IgD-negative memory B cell (primary cell): ENCODE data around the gene TBC1D4. TPM values are rescaled to one million over a fixed set of nuclear protein-coding genes. Genes with fewer than 3 reads are reported as not detected.
A peak's percentile ranks its signal among the peaks of the same experiment; 100 is the strongest.
"Not testable (repeated sequence)": the region's sequence is repeated elsewhere in the genome, so short reads cannot be mapped to it uniquely, and the experiment has no call there.

Experiments used
- H3K27ac Mint-ChIP-seq, 3 donors: one replicate each; pipeline ENCODE4 v1.8.0; 2020 to 2022; ENCODE audit warnings: mild to moderate bottlenecking in 3 of 3, mixed read lengths in 3 of 3, moderate library complexity in 1 of 3
- H3K27me3 Mint-ChIP-seq: one replicate; pipeline ENCODE4 v1.8.0; 2021; ENCODE audit warnings: mixed read lengths
- H3K36me3 Mint-ChIP-seq: one replicate; pipeline ENCODE4 v1.8.0; 2020; ENCODE audit warnings: mild to moderate bottlenecking, mixed read lengths
- H3K4me1 Mint-ChIP-seq, 3 donors: one replicate each; pipeline ENCODE4 v1.8.0; 2020 to 2022; ENCODE audit warnings: mixed read lengths in 3 of 3, mild to moderate bottlenecking in 1 of 3
- H3K4me3 Mint-ChIP-seq, 4 donors: one replicate each; pipeline ENCODE4 v1.8.0; 2020 to 2022; ENCODE audit warnings: mild to moderate bottlenecking in 4 of 4, mixed read lengths in 4 of 4, moderate library complexity in 3 of 4
- H3K9me3 Mint-ChIP-seq, 3 donors: one replicate each; pipeline ENCODE4 v1.8.0; 2020 to 2021; ENCODE audit warnings: mixed read lengths in 3 of 3, mild to moderate bottlenecking in 1 of 3
- polyA plus RNA-seq: library from polyadenylated mRNA; unstranded; fragments of 300-500 nt; fragmentation: Illumina TruSeq; gene quantifications from one replicate; pipeline ENCODE4 v1.2.3, GENCODE V29; 2021

Gene TBC1D4
- polyA plus RNA-seq, 1 donor from 2014 or later, result 1.6 TPM

DNA sequence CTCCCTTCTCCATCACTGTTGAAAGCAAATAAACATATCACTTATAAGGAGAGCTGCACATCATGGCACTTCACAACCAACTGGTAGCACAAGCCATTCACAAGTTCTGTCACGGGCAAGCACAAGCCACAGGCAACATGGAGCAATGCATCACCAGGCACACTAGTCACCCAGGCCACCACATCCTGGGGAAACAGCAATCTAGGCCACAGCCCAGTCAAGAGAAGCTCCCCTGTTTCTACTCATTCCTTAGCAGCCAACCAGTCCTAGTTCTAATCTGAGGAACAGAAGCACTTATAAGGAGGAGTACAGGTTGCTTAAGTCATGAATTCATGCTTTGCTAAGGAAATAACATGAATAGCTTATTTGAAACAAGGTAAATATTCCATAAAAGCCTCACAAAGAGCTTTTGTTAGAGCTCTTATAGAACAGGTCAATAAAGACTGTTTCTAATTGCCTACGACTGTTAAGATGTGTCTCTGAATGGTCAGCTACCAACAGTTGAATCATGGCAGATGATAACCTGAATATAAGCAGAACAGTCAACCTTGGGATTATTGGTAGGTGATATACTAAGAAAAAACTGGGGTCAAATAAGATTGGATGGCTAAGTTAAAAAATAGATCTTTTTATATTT, 169.0 kb downstream of the TBC1D4 start:
- Mint-ChIP-seq H3K27me3 (no peaks in the 10 kb centered on the region), H3K4me1 (peaks cover 0 to 9% (median 0%) of the 10 kb centered on the region in 3 donors), H3K4me3 (no peak overlapping the region), H3K27ac (peak overlapping the region in 1 of 3 donors; percentile 3), H3K9me3 (no peaks in the 10 kb centered on the region), H3K36me3 (no peaks in the 10 kb centered on the region)

DNA sequence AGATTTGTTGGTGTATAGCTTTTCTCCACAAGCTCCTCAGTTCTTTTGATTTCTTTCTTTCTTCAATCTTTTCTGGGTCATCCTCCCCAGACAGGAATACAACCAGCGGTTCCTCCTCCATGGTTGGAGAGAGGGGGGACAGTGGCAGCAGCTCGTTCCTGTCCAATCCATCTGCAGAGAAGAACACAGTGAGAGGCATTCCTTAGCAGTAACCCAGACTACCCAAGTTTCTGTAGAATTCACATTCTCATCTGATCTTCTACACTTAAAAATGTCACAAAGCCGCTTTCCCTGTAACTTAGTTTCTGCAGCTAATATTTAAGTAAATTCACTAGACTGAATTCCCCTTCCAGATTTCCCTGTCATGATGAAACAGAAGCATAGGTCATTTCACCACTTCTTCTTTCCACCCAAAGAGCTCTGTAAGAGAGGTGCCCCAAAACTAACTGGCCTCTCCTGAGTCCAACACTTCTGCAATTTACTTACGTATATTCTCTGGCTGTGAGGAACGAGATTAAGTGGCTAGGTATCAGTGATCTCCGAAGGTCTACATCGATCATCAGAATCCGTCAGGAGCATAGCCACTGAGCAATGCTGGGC, 171.9 kb downstream of the TBC1D4 start:
- Mint-ChIP-seq H3K36me3 (no peaks in the 10 kb centered on the region), H3K27ac (no peak overlapping the region), H3K4me3 (peak overlapping the region in 1 of 4 donors; percentile 77)

DNA sequence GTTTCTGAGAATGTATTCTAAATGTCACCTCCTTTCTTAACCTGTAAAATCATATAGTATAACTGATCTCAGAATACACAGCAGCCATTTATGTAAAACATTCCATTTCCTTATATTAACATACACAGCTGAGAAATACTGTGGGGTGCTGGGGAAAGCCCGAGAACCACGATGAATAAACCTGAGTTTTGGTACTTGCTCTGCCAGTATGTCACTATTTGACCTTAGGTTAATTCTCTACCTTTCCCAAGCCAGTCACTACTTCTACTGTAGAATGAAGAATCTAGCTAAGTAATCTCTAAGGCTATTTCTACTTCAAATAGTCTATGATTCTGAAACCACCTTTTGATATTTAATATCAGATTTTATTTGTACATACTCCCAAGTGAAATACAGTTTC, 173.7 kb downstream of the TBC1D4 start:
- Mint-ChIP-seq H3K4me3 (no peak overlapping the region), H3K27ac (no peak overlapping the region), H3K4me1 (peaks cover 6 to 13% (median 9%) of the 10 kb centered on the region in 3 donors), H3K27me3 (no peaks in the 10 kb centered on the region), H3K9me3 (peaks cover 0 to 8% (median 5%) of the 10 kb centered on the region in 3 donors), H3K36me3 (no peaks in the 10 kb centered on the region)

More for the DNA sequence above, 171.9 kb downstream of the TBC1D4 start:
- Mint-ChIP-seq H3K27me3 (no peaks in the 10 kb centered on the region), H3K4me1 (peaks cover 6 to 14% (median 9%) of the 10 kb centered on the region in 3 donors), H3K9me3 (peaks cover 0 to 1% (median under 1%) of the 10 kb centered on the region in 3 donors)

DNA sequence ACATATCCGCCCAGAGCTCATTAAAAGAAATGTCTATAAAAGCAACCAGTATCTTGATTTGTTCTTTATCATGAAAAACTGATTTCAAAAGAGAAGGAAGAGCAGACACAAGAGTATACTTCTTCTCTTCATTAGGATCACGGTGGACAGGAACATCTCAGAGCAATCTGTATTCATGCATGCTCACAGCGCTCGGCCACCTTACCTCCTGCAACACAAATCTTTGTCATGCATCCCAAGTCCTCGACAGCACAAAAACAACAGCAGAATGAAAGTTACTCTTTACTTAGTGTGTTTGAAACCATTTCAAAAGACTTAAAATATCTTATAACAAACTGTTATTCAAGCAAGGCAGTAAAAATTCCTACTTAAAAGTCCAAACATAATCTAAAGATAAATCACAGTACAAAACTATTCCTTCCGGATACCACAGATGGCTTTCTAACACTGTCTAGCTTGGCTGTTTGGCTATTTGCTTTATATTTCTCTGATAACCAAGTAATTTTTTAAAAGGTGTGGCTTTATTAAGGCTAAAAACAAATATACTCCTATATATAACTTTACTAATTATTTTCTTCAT, 174.5 kb downstream of the TBC1D4 start:
- H3K9me3 Mint-ChIP-seq, result peaks cover 0 to 8% (median 5%) of the 10 kb centered on the region in 3 donors
- H3K4me1 Mint-ChIP-seq, result peaks cover 6 to 12% (median 9%) of the 10 kb centered on the region in 3 donors
- no peak overlapping the region for H3K27ac Mint-ChIP-seq
- H3K36me3 Mint-ChIP-seq, result peaks cover under 1% of the 10 kb centered on the region
- H3K4me3 Mint-ChIP-seq, result no peak overlapping the region
- no peaks in the 10 kb centered on the region for H3K27me3 Mint-ChIP-seq

DNA sequence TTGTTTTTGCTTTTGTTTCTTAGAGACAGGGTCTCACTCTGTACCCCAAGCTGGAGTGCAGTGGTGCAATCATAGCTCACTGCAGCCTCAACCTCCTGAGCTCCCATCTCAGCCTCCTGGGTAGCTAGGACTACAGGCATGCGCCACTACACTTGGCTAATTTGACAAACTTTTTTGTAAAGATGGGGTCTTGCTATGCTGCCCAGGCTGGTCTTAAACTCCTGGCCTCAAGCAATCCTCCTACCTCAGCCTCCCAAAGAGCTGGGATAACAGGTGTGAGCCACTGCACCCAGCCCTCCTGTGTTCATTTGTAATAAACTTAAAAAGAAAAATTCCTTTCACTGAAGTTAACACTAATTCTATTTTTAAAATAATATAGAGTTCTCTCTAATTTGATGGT, 175.0 kb downstream of the TBC1D4 start:
- H3K4me1 Mint-ChIP-seq, result peaks cover 6 to 12% (median 9%) of the 10 kb centered on the region in 3 donors
- not testable (repeated sequence) for H3K4me3 Mint-ChIP-seq, H3K36me3 Mint-ChIP-seq, H3K9me3 Mint-ChIP-seq, H3K27ac Mint-ChIP-seq, H3K27me3 Mint-ChIP-seq

DNA sequence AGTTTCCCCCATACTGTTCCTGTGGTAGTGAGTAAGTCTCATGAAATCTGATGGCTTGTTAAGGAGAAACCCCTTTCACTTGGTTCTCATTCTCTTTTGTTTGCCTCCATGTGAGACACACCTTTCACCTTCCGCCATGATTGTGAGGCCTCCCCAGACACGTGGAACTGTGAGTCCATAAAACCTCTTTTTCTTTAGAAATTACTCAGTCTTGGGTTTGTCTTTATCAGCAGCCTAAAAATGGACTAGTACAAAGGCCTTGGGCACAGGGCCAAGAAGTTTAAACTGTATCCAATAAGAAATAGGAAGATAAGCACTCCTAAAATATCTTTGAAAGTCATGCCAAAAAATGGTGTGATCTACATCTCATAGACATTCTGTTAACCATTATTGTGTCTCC, 176.9 kb downstream of the TBC1D4 start:
- Mint-ChIP-seq H3K9me3 (peaks cover 0 to 8% (median 5%) of the 10 kb centered on the region in 3 donors), H3K36me3 (peaks cover 2% of the 10 kb centered on the region), H3K4me1 (peaks cover 9 to 15% (median 13%) of the 10 kb centered on the region in 3 donors), H3K4me3 (no peak overlapping the region), H3K27me3 (peaks cover under 1% of the 10 kb centered on the region), H3K27ac (no peak overlapping the region)

DNA sequence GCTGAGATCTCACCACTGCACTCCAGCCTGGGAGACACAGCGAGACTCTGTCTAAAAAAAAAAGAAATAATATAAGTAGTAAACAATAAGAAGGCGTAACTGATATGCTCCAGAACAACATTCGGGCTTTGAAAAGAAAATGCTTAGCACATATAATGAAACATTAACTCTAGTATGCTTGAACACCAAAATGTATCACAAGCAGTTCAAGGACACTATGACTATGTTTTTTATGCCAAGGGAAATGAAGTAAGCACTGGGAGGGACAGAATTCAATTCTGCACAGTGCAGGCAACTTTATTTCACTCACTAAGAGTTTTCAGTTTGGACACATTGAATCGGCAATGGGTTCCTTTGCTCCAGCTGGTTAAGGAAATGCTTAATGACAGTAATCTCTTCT, 178.7 kb downstream of the TBC1D4 start:
- Mint-ChIP-seq H3K27ac (no peak overlapping the region), H3K36me3 (peaks cover 2% of the 10 kb centered on the region), H3K4me3 (no peak overlapping the region), H3K9me3 (peaks cover 0 to 8% (median 5%) of the 10 kb centered on the region in 3 donors), H3K4me1 (peaks cover 13 to 21% (median 15%) of the 10 kb centered on the region in 3 donors), H3K27me3 (peaks cover 1% of the 10 kb centered on the region)

DNA sequence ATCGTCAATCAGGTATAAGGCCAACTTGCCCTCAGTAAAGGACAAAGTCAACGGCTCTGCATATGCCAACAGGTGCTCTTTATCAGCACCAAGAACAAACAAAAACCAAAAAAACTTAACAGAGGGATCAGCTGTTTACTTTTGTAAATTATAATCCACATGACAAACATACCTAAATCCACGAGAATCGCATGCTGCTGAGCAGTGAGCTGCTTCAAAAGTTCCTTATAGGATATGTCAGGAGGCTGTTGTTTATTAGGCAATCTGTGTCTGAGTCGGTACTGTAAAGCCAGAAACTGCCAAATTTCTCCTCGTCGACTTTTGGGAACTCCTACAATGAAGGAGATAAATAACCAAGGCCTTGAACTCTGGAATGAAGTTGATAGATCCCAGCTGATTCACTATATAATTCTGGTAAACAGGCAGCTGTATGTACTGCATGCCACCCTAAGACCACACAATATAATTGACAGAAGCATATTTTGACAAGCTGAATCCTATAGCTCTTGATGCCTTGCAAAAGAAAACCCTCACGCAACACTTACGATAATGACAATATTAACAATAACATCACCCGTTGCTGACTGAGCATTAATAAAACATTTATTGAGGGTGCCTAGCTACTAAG, 179.8 kb downstream of the TBC1D4 start:
- H3K27me3 Mint-ChIP-seq, result peaks cover 1% of the 10 kb centered on the region
- H3K9me3 Mint-ChIP-seq, result peaks cover 0 to 8% (median 5%) of the 10 kb centered on the region in 3 donors
- no peak overlapping the region for H3K4me3 Mint-ChIP-seq
- peaks cover 12 to 18% (median 13%) of the 10 kb centered on the region in 3 donors for H3K4me1 Mint-ChIP-seq
- peaks cover 2% of the 10 kb centered on the region for H3K36me3 Mint-ChIP-seq
- no peak overlapping the region for H3K27ac Mint-ChIP-seq

DNA sequence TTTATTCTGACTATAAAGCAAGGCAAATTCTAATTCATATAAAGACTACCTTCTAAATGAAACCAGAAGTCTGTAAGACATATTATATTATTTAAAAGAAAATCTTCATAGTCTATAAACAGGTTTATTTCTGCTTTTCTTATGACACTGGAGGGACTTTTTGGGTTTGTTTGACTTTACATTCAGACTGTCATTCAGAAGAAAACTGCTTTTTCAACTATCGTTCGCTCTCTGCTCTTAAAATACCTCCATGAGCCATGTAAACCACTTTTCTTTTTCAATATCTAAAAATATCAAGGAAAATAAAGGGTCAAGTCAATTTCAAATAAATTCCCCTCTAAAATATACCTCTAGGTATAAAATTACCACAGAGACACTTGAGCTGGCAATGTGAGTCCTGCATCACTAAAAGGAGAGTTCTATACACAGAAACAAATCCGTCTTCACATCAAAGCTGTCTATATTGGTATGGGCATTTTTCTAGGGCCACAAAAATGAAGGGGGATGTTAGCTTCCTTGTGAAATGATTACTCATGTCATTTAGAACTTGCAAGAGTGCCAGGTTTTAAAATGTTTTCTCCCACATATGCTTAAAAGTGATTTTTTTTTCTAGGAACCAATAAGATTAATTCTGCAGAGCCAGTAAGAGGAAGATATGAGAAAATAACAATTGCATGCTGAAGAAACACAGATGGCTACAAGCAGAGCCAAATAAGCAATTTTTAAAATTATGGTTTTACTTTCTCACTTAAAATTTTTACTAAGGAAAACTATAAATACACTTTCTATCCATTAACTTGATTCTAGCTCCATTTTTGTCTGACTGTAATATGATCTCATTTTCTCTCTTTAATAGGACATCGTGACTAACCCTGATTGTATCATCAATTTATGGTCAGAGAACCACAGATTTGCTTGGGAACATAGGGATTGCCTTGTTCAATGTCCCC, 181.8 kb downstream of the TBC1D4 start:
- Mint-ChIP-seq H3K36me3 (peaks cover 2% of the 10 kb centered on the region), H3K4me3 (peak overlapping the region in 3 of 4 donors; percentile 1 to 42 (median 16)), H3K4me1 (peaks cover 6 to 14% (median 7%) of the 10 kb centered on the region in 3 donors), H3K27me3 (peaks cover 1% of the 10 kb centered on the region), H3K27ac (peak overlapping the region in 1 of 3 donors; percentile 64), H3K9me3 (peaks cover 0 to 8% (median 5%) of the 10 kb centered on the region in 3 donors)

DNA sequence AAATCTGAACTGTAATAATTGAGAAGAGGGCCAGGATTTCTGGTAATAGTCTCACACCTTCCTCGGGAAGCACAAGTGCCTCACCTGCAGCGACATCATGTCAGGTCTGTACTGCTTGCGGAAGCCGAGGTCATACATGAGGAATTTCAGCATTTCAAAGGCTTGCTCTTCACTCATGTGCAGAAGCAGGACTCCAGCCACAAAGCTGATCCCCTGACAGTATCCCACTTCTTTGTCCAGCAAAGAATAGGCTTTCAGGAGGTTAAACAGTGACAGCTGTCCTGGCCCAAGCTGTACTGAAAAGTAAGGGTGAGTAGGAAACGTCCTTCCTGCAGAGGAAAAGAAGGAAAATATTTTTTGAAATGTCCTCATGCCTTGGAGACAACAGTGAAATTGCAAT, 182.7 kb downstream of the TBC1D4 start:
- Mint-ChIP-seq H3K27me3 (peaks cover 1% of the 10 kb centered on the region), H3K4me3 (peak overlapping the region in 1 of 4 donors; percentile 49), H3K36me3 (peaks cover 2% of the 10 kb centered on the region), H3K4me1 (peaks cover 6 to 14% (median 7%) of the 10 kb centered on the region in 3 donors), H3K9me3 (no peaks in the 10 kb centered on the region), H3K27ac (no peak overlapping the region)

DNA sequence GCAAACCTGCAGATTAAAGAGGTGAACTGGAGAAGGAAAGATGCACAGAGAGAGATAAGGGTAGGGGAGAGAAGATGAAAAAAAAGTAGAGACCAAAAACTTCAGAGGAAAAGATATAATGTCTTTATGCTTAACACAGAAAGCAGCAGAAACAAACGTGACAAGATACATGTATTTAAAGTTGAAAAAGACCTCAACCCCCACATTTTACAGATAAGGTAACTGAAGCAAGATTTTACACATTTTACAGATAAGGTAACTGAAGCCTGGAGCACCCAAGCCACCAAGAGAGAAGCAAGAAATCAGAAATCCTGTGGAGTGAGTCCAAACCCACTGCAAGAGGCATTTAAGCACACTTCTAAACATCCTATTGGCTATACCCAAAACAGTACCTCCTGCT, 185.3 kb downstream of the TBC1D4 start:
- Mint-ChIP-seq H3K4me1 (peaks cover 6 to 14% (median 7%) of the 10 kb centered on the region in 3 donors), H3K9me3 (no peaks in the 10 kb centered on the region), H3K27ac (no peak overlapping the region), H3K4me3 (no peak overlapping the region), H3K36me3 (no peaks in the 10 kb centered on the region), H3K27me3 (peaks cover 1% of the 10 kb centered on the region)

DNA sequence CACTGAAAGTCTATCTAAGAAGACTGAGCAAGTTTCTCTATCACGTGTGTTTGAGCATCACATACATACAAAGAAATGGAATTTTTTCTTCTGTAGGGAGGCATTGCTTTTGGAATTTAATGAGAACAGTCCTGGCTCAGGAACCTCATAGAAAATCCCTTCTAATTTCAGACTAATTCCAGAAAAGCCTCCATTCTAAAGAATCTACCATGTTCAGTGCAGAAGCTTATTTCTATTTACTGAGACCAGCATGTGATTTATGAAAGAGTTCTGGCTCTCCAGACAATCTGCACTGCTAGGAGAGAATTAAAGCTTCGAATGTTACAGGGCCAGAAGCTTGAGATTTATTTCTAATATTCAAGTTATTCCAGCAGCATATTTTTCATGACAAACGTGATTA, 186.8 kb downstream of the TBC1D4 start:
- no peak overlapping the region for H3K4me3 Mint-ChIP-seq
- H3K27me3 Mint-ChIP-seq, result peaks cover 1% of the 10 kb centered on the region
- H3K27ac Mint-ChIP-seq, result no peak overlapping the region
- no peaks in the 10 kb centered on the region for H3K9me3 Mint-ChIP-seq
- no peaks in the 10 kb centered on the region for H3K36me3 Mint-ChIP-seq
- H3K4me1 Mint-ChIP-seq, result peaks cover 4 to 10% (median 5%) of the 10 kb centered on the region in 3 donors

DNA sequence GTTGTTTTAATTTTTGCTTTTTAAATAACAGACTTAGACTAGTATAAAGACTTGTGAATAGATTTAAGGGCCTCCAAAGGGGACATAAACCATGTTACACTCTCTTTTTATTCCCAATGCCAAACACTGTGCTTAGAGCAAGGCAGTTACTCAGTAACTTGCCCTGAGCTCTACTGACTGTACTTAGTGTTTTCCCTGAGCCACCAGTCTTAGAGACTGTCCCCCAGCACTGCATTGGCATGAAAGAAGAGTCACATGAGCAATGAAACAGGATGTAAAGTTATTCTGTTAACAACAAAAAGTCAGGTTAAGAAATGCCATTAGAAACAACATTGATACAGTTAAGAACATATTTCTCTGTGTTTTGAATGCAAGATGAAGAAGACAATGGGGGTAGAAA, 187.9 kb downstream of the TBC1D4 start:
- Mint-ChIP-seq H3K27me3 (no peaks in the 10 kb centered on the region), H3K36me3 (no peaks in the 10 kb centered on the region), H3K9me3 (no peaks in the 10 kb centered on the region), H3K4me3 (no peak overlapping the region), H3K27ac (no peak overlapping the region), H3K4me1 (peaks cover 0 to 5% (median 1%) of the 10 kb centered on the region in 3 donors)

DNA sequence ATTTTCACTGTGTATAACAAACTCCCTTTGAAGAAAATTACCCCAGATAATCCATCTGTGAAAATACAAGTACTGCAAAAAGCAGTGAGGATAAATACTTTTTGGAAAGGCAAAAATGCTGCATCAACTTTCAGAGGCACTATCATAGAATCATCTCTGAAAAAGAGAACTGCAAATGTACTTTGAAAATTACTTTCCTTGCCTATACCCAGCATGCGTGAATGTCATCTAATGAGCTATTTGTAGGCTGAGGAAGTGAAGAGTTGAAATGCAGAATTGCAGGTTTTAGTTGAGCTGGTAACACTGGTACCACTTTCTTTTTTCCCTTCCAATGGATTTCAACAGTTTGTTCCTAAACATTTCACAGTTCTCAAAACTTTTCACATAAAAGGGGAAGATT, 196.7 kb downstream of the TBC1D4 start:
- Mint-ChIP-seq H3K27ac (no peak overlapping the region), H3K36me3 (peaks cover 2% of the 10 kb centered on the region), H3K9me3 (peaks cover 4 to 8% (median 5%) of the 10 kb centered on the region in 3 donors), H3K4me3 (no peak overlapping the region), H3K4me1 (peaks cover 0 to 1% (median 0%) of the 10 kb centered on the region in 3 donors), H3K27me3 (no peaks in the 10 kb centered on the region)
